ENCODE data around the gene RTP1. TPM values are rescaled to one million over a fixed set of nuclear protein-coding genes. Genes with fewer than 3 reads are reported as not detected.

RTP1 gene, protein sequence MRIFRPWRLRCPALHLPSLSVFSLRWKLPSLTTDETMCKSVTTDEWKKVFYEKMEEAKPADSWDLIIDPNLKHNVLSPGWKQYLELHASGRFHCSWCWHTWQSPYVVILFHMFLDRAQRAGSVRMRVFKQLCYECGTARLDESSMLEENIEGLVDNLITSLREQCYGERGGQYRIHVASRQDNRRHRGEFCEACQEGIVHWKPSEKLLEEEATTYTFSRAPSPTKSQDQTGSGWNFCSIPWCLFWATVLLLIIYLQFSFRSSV
- not detected in 2 replicates for total RNA-seq (2021)
- Bru-seq, nascent RNA = not detected
- BruChase-seq, experiment 1, labeled RNA remaining after a 2-hour chase = not detected
- BruChase-seq, experiment 2, labeled RNA remaining after a 6-hour chase = percentile 12 among the genes with signal in this experiment
- long read RNA-seq = 0 reads

DNA sequence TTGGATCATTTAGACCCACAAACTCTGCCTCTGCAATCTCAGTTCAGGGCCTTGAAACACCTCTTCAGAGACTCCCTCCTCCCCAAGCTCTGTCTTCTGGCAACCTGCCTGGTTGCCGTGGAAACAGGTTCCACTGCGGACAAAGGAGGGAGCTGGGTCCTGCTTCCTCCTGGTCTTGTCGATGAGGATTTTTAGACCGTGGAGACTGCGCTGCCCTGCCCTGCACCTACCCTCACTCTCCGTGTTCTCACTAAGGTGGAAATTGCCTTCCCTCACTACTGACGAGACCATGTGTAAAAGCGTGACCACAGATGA is at the start of gene RTP1:
Gene RTP1 (plus strand): TSS at position 152 of the 315 bp plus-strand sequence. CDS start 30 bp downstream, at position 182.
- Histone ChIP-seq H3F3A (ENCODE audit: insufficient read depth, low read depth) (no peaks in the 10 kb centered on the region), H3K4me3 (no peak within 1 kb of the TSS), H3K27ac (no peak within 1 kb of the TSS), H3K4me2 (no peak within 1 kb of the TSS), H3K9me2 (ENCODE audit: insufficient read depth) (no peaks in the 10 kb centered on the region), H3K9me3 (ENCODE audit: insufficient read depth, low read depth) (no peaks in the 10 kb centered on the region), H3K36me3 (ENCODE audit: low read depth) (no peaks in the 10 kb centered on the region), H3K79me2 (ENCODE audit: low read depth) (no peaks in the 10 kb centered on the region), H2AFZ (no peak within 1 kb of the TSS), H3K27me3 (ENCODE audit: insufficient read depth, low read depth) (no peaks in the 10 kb centered on the region), H3K4me1 (replicated peaks; ENCODE audit: insufficient read depth) (0 out of 2 replicates have a peak, but pooled peaks cover 4% of the 10 kb centered on the region), H4K20me1 (ENCODE audit: insufficient read depth) (no peaks in the 10 kb centered on the region)
- CTCF ChIA-PET = interaction anchor here (0.7 kb wide), 1 partner anchor 114 kb away, joined by 3 read pairs; no protein-coding TSS in a partner anchor
- no TSS peak for BruUV-seq (replicated peaks)
- no peak for DNase-seq
- no peak for TF ChIP-seq EZH2 (IDR thresholded peaks at IDR 0.05; ENCODE audit: low read depth)
- TF ChIP-seq, protein P1, sequence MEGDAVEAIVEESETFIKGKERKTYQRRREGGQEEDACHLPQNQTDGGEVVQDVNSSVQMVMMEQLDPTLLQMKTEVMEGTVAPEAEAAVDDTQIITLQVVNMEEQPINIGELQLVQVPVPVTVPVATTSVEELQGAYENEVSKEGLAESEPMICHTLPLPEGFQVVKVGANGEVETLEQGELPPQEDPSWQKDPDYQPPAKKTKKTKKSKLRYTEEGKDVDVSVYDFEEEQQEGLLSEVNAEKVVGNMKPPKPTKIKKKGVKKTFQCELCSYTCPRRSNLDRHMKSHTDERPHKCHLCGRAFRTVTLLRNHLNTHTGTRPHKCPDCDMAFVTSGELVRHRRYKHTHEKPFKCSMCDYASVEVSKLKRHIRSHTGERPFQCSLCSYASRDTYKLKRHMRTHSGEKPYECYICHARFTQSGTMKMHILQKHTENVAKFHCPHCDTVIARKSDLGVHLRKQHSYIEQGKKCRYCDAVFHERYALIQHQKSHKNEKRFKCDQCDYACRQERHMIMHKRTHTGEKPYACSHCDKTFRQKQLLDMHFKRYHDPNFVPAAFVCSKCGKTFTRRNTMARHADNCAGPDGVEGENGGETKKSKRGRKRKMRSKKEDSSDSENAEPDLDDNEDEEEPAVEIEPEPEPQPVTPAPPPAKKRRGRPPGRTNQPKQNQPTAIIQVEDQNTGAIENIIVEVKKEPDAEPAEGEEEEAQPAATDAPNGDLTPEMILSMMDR (conservative IDR thresholded peaks at IDR 0.05) = no peak
- intact Hi-C loops (cut with micrococcal nuclease; ENCODE audit: unreplicated experiment) = no loop called here
- POLR2A ChIA-PET (ENCODE audit: unreplicated experiment) = no interaction called here

DNA sequence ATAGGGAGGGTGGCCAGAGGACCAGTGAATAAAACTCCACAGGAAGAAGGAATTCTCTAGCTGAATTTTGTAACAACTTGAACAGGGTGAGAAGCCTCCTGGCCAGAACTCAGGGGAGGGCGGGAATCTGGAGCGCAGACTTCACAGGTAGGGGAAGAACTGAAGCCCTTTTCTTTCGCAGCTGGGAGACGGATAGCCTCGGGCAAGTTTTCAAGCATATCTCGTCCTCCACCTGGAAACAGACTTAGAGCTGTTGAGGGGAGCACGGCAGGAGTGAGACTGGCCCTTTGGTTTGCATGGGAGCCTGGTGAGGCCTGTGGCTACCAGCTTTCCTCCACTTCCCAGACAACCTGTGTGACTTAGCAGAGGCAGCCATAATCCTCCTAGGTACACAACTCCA is 47.1 kb upstream of the RTP1 start:
- BruUV-seq (replicated peaks) = no TSS peak
- no peaks in the 10 kb centered on the region for H3K36me3 ChIP-seq (ENCODE audit: low read depth)
- H3K79me2 ChIP-seq (ENCODE audit: low read depth) = no peaks in the 10 kb centered on the region
- no peak overlapping the region for H2AFZ ChIP-seq
- POLR2A ChIA-PET (ENCODE audit: unreplicated experiment) = no interaction called here
- intact Hi-C loops (cut with micrococcal nuclease; ENCODE audit: unreplicated experiment) = no loop called here
- TF ChIP-seq EZH2 (IDR thresholded peaks at IDR 0.05; ENCODE audit: low read depth) = no peak
- TF ChIP-seq, protein P1 (conservative IDR thresholded peaks at IDR 0.05) = no peak
- H4K20me1 ChIP-seq (ENCODE audit: insufficient read depth) = no peaks in the 10 kb centered on the region
- no peaks in the 10 kb centered on the region for H3K9me2 ChIP-seq (ENCODE audit: insufficient read depth)
- DNase-seq = no peak
- no peak overlapping the region for H3K4me3 ChIP-seq
- CTCF ChIA-PET = interaction anchor here (0.6 to 1.0 kb wide), 2 partner anchors 37 to 518 kb away, joined by 3 to 4 read pairs; no protein-coding TSS in a partner anchor
- no peaks in the 10 kb centered on the region for H3K27me3 ChIP-seq (ENCODE audit: insufficient read depth, low read depth)
- no peak overlapping the region for H3K4me2 ChIP-seq
- H3K27ac ChIP-seq = no peak overlapping the region
- H3K4me1 ChIP-seq (replicated peaks; ENCODE audit: insufficient read depth) = no peaks in the 10 kb centered on the region
- no peaks in the 10 kb centered on the region for H3F3A ChIP-seq (ENCODE audit: insufficient read depth, low read depth)
- peaks cover 6% of the 10 kb centered on the region; the same call in 1 of the 2 replicates for H3K9me3 ChIP-seq (ENCODE audit: insufficient read depth, low read depth)

DNA sequence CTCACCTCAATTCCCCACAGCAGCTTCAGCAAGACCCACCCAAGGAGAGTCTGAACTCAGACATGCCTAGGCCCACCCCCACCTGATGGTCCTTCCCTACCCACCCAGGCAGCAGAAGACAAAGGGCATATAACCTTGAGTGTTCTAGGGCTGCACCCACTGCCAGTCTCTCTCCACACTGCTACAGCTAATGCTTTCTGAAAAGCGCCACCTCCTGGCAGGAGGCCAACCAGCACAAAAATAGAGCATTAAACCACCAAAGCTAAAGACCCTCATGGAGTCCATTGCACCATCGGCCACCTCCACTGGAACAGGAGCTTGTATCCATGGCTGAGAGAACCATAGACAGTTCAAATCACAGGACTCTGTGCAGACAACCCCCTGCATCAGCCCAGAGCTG is 46.7 kb upstream of the RTP1 start:
- Histone ChIP-seq H3K9me2 (ENCODE audit: insufficient read depth) (no peaks in the 10 kb centered on the region), H3F3A (ENCODE audit: insufficient read depth, low read depth) (no peaks in the 10 kb centered on the region), H3K4me3 (no peak overlapping the region), H3K4me2 (no peak overlapping the region), H3K9me3 (ENCODE audit: insufficient read depth, low read depth) (peaks cover 6% of the 10 kb centered on the region; the same call in 1 of the 2 replicates), H3K79me2 (ENCODE audit: low read depth) (no peaks in the 10 kb centered on the region), H3K27me3 (ENCODE audit: insufficient read depth, low read depth) (no peaks in the 10 kb centered on the region), H4K20me1 (ENCODE audit: insufficient read depth) (no peaks in the 10 kb centered on the region), H3K27ac (no peak overlapping the region), H3K36me3 (ENCODE audit: low read depth) (no peaks in the 10 kb centered on the region), H2AFZ (no peak overlapping the region), H3K4me1 (replicated peaks; ENCODE audit: insufficient read depth) (no peaks in the 10 kb centered on the region)
- intact Hi-C loops (cut with micrococcal nuclease; ENCODE audit: unreplicated experiment) = no loop called here
- no peak for DNase-seq
- ChIA-PET CTCF (interaction anchor here (0.6 to 1.0 kb wide), 2 partner anchors 37 to 517 kb away, joined by 3 to 4 read pairs; no protein-coding TSS in a partner anchor), POLR2A (ENCODE audit: unreplicated experiment) (no interaction called here)
- no TSS peak for BruUV-seq (replicated peaks)
- TF ChIP-seq, protein P1 (conservative IDR thresholded peaks at IDR 0.05) = no peak; the same call in 1 of the 2 replicates
- TF ChIP-seq EZH2 (IDR thresholded peaks at IDR 0.05; ENCODE audit: low read depth) = no peak
